SHP77 treated with DMSO at 0.1 percent for 48 hours (cell line): ENCODE data around the gene KRT9.
"Not testable (repeated sequence)": the region's sequence is repeated elsewhere in the genome, so short reads cannot be mapped to it uniquely, and the experiment has no call there.

Experiments used
- DNase-seq: peaks from one replicate; lab custom pipeline; 2025; lab: John Stamatoyannopoulos, UW

Gene KRT9

DNA sequence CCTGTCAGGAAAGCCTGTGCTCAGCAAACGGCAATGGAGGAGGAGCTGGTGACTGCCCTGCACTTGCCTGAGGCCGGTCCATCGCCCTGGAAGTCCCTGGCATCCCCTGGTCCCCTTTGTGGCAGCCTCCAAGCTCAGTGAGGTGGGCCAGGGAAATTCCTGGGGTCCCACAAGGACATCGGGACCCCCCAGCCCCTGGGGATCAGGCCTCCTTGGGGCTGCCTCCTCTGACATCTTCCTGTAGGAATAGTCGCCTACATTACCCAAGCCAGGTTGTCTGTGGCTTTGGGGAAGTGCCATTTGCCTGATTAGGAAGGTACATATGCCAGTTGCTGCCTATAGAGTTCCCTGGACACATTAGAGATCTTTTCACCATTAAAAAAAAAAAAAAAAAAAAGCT, 7.1 kb upstream of the KRT9 start:
- no peak for DNase-seq

DNA sequence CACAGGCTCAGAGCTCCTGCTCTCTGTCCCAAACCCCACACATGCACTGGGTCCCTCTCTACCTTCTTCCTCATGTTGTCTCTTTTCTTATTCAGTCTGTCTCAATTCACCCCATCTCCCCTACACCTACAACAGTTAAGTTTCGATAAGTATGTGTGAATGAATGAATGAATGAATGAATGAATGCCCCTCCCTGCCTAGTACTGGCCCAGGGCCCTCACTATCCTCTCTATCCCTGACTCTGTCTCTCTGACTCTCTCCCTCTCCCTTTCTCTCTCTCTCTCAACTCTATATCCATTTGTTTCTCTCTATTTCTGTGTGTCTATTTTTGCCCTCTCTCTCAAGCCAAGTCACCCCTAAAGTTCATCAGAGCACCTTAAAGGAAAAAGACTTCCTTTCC, 6.7 kb upstream of the KRT9 start:
- no peak for DNase-seq

DNA sequence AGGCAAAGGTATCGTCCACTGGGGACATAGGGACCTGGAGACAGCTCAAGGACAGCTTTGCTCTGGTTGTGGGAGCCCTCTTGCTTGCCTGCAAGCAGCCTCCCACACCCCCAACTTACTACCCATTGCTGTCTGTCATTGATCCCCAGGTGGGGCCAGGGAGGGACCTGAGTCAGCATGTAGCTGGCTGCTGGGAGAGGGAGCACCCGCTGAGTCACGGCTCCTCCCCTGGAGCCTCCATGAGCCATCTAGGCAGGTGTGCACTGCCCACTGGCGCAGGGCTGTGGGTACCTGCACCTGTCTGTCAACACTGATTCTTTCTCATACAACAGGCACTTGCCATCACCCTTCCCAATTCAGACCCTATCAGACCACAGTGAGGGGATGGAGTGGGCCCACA, 4.9 kb upstream of the KRT9 start:
- not testable (repeated sequence) for DNase-seq

DNA sequence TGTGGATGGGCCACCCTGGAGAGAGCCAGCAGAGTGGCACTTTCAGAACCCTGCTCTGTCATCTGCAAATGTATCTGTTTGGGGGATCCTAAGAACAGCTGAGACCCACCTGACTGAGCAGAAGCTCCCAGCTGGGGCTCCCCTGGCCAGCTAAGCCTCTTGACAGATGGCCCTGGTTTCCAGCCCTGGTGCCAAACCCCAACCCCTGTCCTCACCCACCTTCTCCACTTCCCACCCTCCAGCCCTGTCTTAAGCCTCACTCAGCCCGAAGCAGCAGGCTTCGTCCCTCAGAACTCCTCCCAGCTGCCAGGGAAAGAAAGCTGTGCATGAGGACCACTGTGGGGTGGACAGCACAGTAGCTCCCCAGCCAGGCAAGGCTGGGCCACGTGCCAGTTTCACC, 3.5 kb upstream of the KRT9 start:
- no peak for DNase-seq

DNA sequence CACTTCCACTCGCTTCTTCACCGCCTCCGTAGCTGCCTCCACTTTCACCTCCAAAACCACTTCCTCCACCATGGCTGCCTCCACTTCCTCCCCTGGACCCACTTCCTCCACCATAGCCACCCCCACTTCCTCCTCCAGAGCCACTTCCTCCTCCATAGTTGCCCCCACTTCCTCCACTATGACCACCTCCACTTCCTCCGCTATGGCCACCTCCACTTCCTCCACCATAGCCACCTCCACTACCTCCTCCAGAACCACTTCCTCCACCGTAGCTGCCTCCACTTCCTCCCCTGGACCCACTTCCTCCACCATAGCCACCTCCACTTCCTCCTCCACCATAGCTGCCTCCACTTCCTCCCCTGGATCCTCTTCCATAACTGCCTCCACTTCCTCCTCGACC, 4.5 kb downstream of the KRT9 start:
- no peak for DNase-seq

DNA sequence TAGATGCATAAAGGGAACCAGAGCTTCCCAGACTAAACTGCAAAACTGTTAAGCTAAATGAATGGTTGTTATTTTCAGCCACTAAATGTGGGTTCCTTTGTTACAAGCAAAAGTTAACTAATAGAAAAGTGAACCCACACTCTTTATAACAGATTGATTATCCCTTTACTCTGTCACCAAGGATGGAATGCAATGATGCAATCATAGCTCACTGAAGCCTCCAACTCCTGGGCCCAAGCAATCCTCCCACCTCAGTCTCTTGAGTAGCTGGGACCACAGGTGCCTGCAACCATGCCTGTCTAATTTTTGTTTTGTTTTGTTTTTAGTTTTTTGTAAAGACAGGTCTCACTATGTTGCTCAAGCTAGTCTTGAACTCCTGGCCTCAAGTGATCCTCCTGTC, 6.5 kb downstream of the KRT9 start:
- DNase-seq = no peak

DNA sequence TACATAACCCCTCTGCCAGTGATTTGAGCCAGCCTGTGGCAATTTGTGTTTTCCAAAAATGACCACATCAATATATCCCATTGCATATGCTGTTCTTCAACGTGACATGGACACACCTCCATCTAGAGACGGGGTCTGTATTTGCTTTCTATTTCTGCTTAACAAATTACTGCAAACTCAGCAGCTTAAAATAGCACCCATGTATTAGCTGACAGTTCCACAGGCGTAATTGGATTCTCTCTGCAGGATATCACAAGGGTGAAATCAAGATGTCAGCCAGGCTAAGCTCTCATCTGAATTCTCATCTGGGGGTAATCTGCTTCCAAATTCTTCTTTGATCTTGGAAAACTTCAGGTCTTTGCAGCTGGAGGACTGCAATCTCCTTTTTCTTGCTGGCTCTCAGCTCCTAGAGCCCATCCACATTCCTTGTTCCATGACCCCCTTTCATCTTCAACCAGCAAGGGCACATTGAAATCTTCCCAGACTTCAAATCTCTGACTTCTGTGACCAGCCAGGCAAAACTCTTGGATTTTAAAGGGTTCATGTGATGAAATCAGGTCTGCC, 8.2 kb downstream of the KRT9 start:
- DNase-seq = no peak

DNA sequence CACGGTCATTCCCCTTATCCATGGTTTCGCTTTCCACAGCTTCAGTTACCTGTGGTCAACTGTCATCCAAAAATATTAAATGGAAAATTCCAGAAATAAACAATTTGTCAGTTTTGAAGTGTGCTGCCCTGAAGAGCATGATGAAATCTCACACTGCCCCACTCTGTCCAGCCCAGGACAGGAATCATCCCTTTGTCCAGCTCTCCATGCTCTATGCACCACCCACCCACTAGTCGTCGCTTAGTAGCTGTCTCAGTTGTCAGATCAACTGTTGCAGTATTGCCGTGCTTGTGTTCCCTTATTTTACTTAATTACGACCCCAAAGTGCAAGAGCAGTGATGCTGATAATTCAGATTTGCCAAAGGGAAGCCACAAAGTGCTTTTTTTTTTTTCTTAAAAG, 10.3 kb downstream of the KRT9 start:
- DNase-seq = no peak

DNA sequence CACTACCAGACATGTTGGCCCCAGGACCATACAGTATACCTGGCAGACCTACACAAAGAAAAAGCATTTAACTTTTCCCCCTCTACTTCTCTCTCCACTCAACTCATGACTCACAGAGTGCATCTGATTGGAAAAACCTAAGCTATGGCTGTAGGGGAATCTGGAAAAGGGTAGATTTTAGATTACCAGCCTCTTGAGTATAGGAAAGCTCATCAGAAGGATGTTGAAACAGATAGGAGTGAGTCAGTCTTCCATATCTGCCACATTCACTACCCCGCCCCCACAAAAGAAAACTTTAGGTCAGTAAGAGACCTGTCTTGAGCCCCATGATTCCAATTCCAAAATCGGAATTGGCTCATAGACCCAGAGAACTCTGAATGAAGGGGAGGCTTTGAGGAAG, 12.3 kb downstream of the KRT9 start:
- no peak for DNase-seq

DNA sequence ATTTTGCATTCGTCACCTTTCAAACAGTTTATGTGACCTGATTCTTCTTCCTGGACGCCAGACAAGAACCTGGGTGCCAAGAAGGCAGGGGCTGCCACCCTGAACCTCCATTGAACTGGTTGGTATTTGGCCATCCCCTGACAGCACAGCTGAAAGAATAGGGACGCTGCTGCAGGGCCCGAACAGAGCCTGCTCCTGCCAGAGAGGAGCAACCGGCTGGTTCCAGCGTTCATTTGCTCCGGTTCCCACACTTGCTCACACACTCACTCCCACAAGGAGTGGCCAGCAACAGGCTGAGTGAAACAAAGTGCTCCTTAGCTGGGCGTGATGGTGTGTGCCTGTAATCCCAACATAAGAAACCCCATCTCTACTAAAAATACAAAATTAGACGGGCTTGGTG, 14.9 kb downstream of the KRT9 start:
- DNase-seq = no peak

DNA sequence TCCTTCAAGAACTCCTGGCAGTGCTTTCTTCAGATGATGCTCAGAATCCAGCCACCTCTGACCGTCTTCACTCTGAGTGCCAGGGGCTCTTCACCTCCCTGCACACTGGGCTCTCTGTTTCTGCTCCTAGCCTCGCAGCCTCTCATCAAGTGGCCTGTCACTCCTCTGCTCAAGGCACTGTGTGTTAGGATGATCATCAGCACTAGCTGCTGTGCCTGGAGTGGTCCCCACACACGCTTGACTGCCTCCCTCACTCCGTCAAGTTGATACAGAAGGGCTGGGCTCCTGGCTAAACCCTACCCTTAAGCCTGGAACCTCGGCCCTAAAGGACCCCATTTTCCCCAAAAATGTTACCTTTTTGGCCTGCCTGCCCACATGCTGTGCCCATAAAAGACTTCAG, 15.6 kb downstream of the KRT9 start:
- no peak for DNase-seq

DNA sequence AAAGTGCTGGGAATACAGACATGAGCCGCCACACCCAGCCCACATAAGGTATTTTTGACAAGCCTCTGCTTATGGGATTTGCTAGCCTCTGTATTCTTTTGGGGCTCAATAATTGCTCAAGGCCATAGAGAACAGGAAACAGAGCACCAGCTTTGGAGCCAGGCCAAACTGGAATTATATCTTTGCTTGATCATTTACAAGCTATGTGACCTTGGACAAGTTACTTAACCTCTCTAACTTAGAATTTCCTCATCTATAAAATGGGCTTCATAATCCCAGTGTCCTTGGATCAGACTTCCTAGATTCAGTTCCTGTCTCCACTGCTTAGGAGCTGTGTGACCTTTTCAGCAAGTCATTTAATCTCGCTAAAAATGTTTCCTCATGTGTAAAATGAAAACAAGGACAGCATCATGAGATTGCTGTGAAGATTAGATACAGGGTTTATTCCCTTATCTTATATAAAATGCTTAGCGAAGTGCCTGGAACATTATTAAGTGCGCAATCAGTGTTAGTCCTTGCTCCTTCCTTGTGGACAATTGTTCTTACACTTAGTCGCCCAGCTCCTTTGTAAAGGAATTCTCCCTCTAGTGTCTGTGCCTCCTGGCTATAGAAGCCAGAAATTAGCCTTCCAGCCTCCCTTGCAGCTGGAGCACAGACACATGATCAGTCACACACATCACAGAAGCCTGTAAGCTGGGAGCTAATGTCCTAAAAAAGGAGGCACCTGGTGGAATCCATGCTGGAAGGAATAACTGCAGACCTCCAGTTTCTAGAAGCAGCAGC, 16.6 kb downstream of the KRT9 start:
- no peak for DNase-seq

DNA sequence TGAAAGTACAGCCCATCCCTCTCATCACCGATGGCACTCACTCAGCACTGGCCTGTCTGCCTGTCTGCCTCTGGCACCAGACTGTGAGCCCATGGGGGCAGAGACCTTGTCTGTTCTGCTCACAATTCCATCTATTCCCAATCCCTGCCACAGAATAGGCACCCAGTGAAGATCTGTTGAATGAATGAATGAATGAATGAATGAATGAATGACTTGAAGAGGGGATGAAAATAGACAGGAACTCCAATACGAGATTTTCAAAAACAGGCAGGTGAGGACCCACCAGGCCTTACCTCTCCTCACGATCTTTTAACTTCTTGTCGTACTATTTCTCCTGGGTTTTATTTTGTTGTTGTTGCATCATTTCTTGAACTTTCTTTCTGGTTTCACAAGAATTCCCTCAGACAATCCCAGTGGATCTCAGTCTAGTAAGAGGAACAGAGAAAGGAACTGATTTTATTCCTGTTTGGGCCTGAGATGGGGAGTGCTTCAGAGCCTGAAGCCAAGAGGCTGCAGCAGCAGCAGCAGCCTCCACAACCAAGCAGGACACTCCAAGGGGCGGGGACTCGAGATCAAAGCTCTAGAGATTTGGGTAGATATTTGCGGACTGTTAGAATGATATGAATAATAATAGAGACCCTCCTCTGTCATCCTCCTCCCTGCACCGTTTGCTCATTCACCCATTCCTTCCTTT, 17.7 kb downstream of the KRT9 start:
- DNase-seq = no peak

DNA sequence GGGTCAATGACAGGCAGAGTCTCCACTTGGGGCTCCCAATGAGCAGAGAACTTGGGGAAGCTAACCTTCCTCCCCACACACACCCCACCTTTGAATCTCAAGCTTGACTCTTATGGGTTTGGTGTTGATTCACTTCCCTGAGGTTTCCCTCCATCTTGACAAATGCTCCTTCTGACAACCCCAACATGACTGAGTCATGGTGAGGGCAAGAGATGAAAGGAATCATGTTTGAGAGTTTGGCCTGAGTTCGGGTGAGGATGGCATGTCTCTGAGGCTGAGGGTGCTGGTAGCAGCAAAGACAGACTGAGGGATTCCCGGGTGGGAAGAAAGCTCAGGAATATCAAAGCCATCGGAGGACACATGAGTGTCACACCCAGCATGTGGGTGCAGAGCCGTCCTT, 18.7 kb downstream of the KRT9 start:
- DNase-seq = no peak

DNA sequence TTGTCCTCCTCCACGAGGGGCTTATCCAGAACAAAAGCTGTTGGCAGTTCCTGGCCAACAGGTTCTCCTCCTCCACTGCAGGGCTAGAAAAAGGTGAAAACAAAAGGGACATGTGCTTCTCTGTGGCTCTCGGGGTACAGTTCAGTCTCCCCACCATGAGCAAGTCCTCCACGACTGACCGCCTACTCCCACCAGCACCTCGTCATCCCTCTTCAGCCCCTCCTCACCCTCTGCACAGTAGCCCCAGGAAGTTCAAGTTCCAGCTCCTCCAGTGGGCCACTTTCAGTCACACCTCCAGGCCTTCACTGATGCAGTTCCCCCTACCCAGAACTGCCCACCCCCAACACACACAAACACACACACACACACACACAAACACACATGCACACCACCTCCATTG, 19.4 kb downstream of the KRT9 start:
- no peak for DNase-seq

DNA sequence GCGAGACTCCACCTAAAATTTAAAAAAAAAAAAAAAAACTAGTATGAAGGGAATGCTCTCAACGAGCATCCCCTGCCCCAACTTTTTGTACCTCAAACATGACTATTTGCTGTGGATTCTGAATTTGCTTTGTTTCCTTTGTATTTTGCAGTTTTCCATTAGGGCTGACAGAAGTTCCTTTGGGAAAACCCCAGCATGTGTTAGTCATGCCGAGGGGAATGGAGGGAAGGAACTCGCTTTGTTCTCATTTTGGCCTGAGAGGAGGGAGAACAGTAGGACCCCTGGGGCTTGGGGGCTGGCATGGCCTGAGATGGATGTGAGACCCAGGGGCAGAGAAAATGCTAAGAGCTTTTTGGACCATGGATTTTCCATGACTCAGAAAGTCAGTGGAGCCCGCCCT, 20.5 kb downstream of the KRT9 start:
- DNase-seq = no peak

DNA sequence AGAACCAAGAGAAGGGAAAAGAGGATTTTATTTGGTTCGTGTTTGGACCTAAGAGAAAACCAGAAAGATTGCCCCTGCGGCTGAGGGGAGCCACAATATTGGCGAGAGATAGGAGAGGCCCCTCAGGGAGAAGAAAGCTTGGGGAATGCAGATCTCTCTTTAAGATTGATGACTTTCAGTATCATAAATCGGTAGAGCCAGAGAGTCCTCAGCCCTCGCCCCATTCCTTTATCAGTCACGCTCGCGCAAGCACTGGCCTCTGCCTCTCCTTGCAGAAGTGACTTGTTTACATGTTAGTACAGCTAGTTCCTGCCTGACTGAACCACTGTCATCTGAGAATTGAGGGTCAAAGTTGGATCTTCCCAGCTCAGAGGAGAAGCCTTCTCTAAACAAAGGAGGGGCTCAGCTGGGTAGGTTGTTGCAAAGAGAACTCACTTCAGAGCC, 22.2 kb downstream of the KRT9 start:
- DNase-seq = no peak

DNA sequence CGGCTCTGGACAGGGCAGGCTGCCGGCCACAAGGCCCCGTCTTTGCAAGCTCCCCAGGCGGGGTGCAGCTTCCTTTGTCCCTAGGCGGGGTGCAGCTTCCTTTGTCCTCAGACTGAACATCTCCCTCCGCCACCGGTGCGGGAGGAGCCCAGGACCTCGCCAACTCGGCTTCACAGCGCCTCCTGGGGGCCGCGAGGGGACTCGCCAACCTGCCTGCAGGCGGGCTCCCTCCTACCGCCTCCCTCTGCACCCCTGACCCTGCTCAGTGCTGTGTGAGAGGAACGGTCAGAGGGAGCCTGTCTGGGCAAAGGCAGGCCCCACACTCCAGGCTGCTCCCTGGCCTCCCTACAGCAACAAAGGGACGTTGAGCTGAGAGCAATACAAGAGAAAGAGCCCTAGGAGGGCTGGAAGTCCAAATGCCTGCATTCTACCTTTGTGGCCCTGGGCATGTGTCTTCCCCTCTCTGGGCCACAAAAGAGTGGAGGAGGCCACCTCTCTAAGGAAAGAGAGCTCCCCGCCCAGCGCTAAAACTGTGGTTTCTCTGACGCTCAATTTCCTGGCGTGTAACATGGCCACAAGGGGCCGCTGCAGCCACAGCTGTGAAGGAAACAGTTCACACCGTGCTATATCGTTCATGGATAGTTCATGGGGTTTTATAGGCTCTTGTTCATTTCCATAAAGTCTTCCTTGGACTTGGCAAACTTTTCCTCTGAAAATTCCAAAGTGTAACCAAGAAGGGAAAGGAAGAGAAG, 22.8 kb downstream of the KRT9 start:
- peak; percentile 8 for DNase-seq

DNA sequence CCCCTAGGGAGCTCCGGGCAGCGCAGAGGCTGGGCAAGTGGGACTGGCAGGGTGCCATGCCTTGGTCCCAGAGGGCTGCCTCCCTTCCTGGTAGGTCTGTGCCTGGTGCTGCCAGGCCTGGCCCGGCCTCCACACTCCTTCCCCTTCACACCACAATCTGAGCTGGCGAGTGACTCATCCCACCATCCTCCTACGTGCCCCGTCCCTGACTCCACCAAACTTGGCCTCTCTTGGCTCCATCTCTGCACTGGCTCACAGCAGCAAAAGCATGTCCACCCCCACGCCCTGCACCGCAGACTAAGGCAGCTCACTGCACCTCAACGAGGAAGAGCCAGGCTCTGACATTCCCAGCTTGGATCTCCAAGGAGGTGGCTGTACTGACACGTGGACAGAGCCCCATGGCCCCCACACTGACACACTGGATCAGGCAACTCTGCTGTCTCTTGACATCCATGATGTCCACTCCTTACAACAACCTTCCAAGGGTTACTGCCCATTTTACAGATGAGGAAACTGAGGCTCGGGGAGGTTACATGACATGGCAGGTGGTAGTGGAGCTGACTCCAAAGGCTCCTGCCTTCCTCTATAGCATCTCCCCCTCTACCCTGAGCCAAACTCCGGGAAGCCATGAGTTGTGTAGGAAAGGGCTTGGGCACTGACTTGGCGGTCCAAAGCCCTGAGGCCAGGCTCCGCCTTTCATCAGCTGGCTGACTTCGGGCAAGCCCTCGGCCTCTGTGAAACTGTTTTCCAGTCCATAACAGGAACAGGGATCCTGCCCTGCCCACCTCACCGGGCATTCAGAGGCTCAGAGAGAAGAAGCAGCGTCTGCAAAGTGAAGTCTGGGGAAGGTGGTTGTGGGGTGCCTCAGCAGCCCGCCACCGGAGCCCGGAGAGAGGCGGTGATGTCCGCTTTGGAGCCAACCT, 23.7 kb downstream of the KRT9 start:
- DNase-seq = no peak

DNA sequence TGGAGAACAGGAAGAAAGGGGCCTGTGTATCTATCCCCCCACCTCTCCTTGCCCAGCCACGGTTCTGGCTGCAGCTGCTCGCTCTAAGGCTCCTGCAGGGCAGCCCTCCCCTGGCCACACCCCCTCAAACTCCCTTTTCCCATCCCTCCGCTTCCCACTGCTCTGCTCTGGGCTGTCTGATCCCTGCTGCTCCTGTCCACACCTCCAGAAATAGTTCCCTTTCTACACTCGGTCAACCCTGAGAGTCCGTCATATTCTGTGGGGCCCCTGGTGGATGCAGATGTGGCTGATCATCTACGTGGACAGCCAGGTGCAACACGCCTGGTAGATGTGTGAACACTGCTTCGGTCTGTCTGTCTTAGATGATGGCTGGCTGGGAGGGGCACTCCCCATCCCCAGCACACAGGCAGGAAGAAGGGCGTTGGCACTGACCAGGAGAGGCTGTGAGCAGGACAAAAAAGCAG, 24.4 kb downstream of the KRT9 start:
- DNase-seq = no peak

DNA sequence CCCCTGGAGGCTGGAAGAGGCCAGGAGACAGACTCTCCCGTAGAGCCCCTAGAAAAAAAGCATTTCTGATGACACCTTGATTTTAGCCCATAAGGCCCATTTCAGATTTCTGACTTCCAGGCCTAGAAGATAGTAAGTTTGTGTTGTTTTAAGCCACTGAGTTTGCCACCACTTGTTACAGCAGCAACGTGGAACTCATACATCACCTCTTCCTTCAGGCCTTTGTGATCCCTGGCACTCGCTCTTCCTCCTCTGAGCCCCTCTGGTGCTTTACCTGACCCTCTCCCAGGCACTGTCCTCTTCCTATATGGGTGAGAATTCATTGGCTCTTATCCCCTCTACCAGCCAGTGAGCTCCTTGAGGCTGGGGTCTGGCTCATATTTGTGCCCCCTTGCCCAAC, 25.0 kb downstream of the KRT9 start:
- no peak for DNase-seq
